Neuronal stem cell (in vitro differentiated cells): ENCODE results near the gene GJA3.

Source experiments
- DNase-seq: peaks from one replicate; pipeline ENCODE4 v3.0.0-alpha.2; 2013; ENCODE audit warnings: low spot score
- H2AFZ ChIP-seq: one replicate; pipeline ENCODE4 v1.6.1; 2013; ENCODE audit warnings: mild to moderate bottlenecking, low read length, inconsistent platforms
- H2AK5ac ChIP-seq: 2 replicates; pipeline ENCODE4 v1.6.1; 2013; ENCODE audit warnings: low read depth, mild to moderate bottlenecking, inconsistent platforms, low read length, moderate library complexity, mixed read lengths
- H2BK120ac ChIP-seq: 2 replicates; pipeline ENCODE4 v1.6.1; 2013; ENCODE audit warnings: low read depth, mild to moderate bottlenecking, inconsistent platforms, low read length, moderate library complexity, mixed read lengths
- H2BK12ac ChIP-seq: one replicate; pipeline ENCODE4 v1.6.1; 2013; ENCODE audit warnings: low read length, inconsistent platforms
- H2BK15ac ChIP-seq: 2 replicates; pipeline ENCODE4 v1.6.1; 2013; ENCODE audit warnings: mild to moderate bottlenecking, low read length, inconsistent platforms, mixed read lengths
- H2BK5ac ChIP-seq: one replicate; pipeline ENCODE4 v1.6.1; 2013; ENCODE audit warnings: inconsistent platforms, mild to moderate bottlenecking, low read length, moderate library complexity
- H3K14ac ChIP-seq: one replicate; pipeline ENCODE4 v1.6.1; 2013; ENCODE audit warnings: low read length, inconsistent platforms
- H3K18ac ChIP-seq: 2 replicates; pipeline ENCODE4 v1.6.1; 2013; ENCODE audit warnings: low read length, inconsistent platforms
- H3K23ac ChIP-seq: 2 replicates; pipeline ENCODE4 v1.6.1; 2013; ENCODE audit warnings: low read depth, mild to moderate bottlenecking, mixed read lengths, low read length, inconsistent platforms; ENCODE audit not compliant: poor library complexity
- H3K27ac ChIP-seq: replicated peaks from 3 replicates; pipeline ENCODE4 v1.5.1; 2013; ENCODE audit warnings: low read length, inconsistent platforms
- H3K27me3 ChIP-seq, 3 experiments: 2 replicates each; pipeline ENCODE4 v1.6.1; 2013; ENCODE audit warnings: low read length in 3 of 3, mild to moderate bottlenecking in 2 of 3, inconsistent platforms in 1 of 3, low read depth in 1 of 3, mixed read lengths in 1 of 3, moderate library complexity in 1 of 3; ENCODE audit not compliant: control insufficient read depth in 3 of 3, insufficient read depth in 3 of 3
- H3K36me3 ChIP-seq, 2 donors: replicated peaks in 1 of 2; 2 replicates each; pipeline ENCODE4 v1.6.1; 2013; ENCODE audit warnings: low read length in 2 of 2; ENCODE audit not compliant: control insufficient read depth in 2 of 2, insufficient read depth in 2 of 2
- H3K4ac ChIP-seq: 2 replicates; pipeline ENCODE4 v1.6.1; 2013; ENCODE audit warnings: inconsistent platforms, mild to moderate bottlenecking, low read length, moderate library complexity
- H3K4me1 ChIP-seq, 2 donors: 1 replicate in 1 of 2; 2 replicates in 1 of 2; pipeline ENCODE4 v1.6.1; 2013; ENCODE audit warnings: low read length in 2 of 2, low read depth in 1 of 2; ENCODE audit not compliant: control insufficient read depth in 2 of 2, insufficient read depth in 1 of 2
- H3K4me2 ChIP-seq: one replicate; pipeline ENCODE4 v1.6.1; 2013; ENCODE audit warnings: mild to moderate bottlenecking, low read length, inconsistent platforms; ENCODE audit not compliant: insufficient read depth, poor library complexity, severe bottlenecking
- H3K4me3 ChIP-seq, 2 donors: 2 replicates each; pipeline ENCODE4 v1.5.1; 2013; ENCODE audit warnings: low read length in 2 of 2, mild to moderate bottlenecking in 2 of 2, inconsistent platforms in 1 of 2, moderate library complexity in 1 of 2
- H3K79me1 ChIP-seq: one replicate; pipeline ENCODE4 v1.6.1; 2013; ENCODE audit warnings: low read depth, mild to moderate bottlenecking, inconsistent platforms, low read length, moderate library complexity
- H3K9ac ChIP-seq: one replicate; pipeline ENCODE4 v1.6.1; 2013; ENCODE audit warnings: mild to moderate bottlenecking, low read depth, low read length, inconsistent platforms; ENCODE audit not compliant: poor library complexity
- H3K9me3 ChIP-seq, 2 donors: replicated peaks in 1 of 2; 2 replicates each; pipeline versions ENCODE3 to v1.6.1; 2013; ENCODE audit warnings: low read length in 2 of 2, mild to moderate bottlenecking in 2 of 2, inconsistent platforms in 1 of 2, low read depth in 1 of 2, mixed read lengths in 1 of 2, moderate library complexity in 1 of 2; ENCODE audit not compliant: control insufficient read depth in 2 of 2, insufficient read depth in 1 of 2
- H4K8ac ChIP-seq: one replicate; pipeline ENCODE4 v1.6.1; 2013; ENCODE audit warnings: low read depth, mild to moderate bottlenecking, inconsistent platforms, low read length, moderate library complexity
- H4K91ac ChIP-seq: one replicate; pipeline ENCODE4 v1.6.1; 2013; ENCODE audit warnings: low read length, low read depth, mild to moderate bottlenecking, inconsistent platforms; ENCODE audit not compliant: poor library complexity
- WGBS, 2 donors: extraction: QIAGEN DNeasy Blood & Tissue Kit; methylation state at CpG; one replicate each; pipeline ENCODE4 v1.1.7; 2013; ENCODE audit warnings: missing lambda C conversion rate in 2 of 2, mixed read lengths in 1 of 2; ENCODE audit not compliant: insufficient read length in 2 of 2, insufficient replicate concordance in 1 of 2; ENCODE audit errors: extremely low coverage in 2 of 2; 5-methylcytosine and 5-hydroxymethylcytosine counted together

The GJA3 gene

GRCh38 chr13:20136781-20137703, 23.8 kb downstream of the GJA3 start:
- no peak overlapping the region for H3K18ac ChIP-seq

GRCh38 chr13:20134732-20135131, 26.1 kb downstream of the GJA3 start:
- no peak for DNase-seq
- Histone ChIP-seq H3K9me3 (no peaks in the 10 kb centered on the region), H3K9ac (no peak overlapping the region), H2BK5ac (no peak overlapping the region), H3K4me2 (no peak overlapping the region), H4K8ac (no peak overlapping the region), H2BK120ac (no peak overlapping the region), H3K36me3 (no peaks in the 10 kb centered on the region), H3K79me1 (no peaks in the 10 kb centered on the region), H3K4me1 (peaks cover 0 to 2% of the 10 kb centered on the region in 2 donors), H2BK15ac (no peak overlapping the region), H3K14ac (no peak overlapping the region), H3K27me3 (peaks cover 0 to 45% (median 6%) of the 10 kb centered on the region in 3 experiments), H2BK12ac (no peak overlapping the region), H4K91ac (no peak overlapping the region), H3K27ac (no peak overlapping the region), H3K23ac (no peak overlapping the region), H3K18ac (no peak overlapping the region), H3K4ac (no peak overlapping the region), H2AK5ac (no peak overlapping the region), H2AFZ (no peak overlapping the region), H3K4me3 (no peak overlapping the region)
- WGBS, 2 donors = no CpG with 5 or more reads among the region's 8 CpGs

More at GRCh38 chr13:20136781-20137703, 23.8 kb downstream of the GJA3 start:
- Histone ChIP-seq H2BK5ac (no peak overlapping the region), H3K9me3 (no peaks in the 10 kb centered on the region), H3K27me3 (peaks cover 0 to 36% (median 0%) of the 10 kb centered on the region in 3 experiments), H3K4me1 (peaks cover 0 to 2% of the 10 kb centered on the region in 2 donors), H2AFZ (peak overlapping the region; percentile 17), H3K36me3 (no peaks in the 10 kb centered on the region), H2BK12ac (no peak overlapping the region), H2BK120ac (no peak overlapping the region), H2BK15ac (no peak overlapping the region), H3K27ac (no peak overlapping the region), H3K23ac (no peak overlapping the region), H3K4me3 (no peak overlapping the region), H3K9ac (no peak overlapping the region), H3K4ac (no peak overlapping the region), H3K4me2 (peak overlapping the region; percentile 20), H4K8ac (peak overlapping the region; percentile 72), H4K91ac (no peak overlapping the region), H2AK5ac (no peak overlapping the region), H3K79me1 (peaks cover 2% of the 10 kb centered on the region), H3K14ac (no peak overlapping the region)
- no CpG with 5 or more reads among the region's 56 CpGs for WGBS, 2 donors
- DNase-seq = no peak

- H4K91ac ChIP-seq = no peak overlapping the region
- H3K9ac ChIP-seq = no peak overlapping the region
- H2BK120ac ChIP-seq = no peak overlapping the region
- no peak overlapping the region for H3K27ac ChIP-seq
- H2BK15ac ChIP-seq = no peak overlapping the region
- no peaks in the 10 kb centered on the region for H3K9me3 ChIP-seq
- no peak overlapping the region for H2AFZ ChIP-seq
- H3K4me3 ChIP-seq = no peak overlapping the region
- no peak overlapping the region for H3K4me2 ChIP-seq
- H3K18ac ChIP-seq = no peak overlapping the region
- H2BK12ac ChIP-seq = no peak overlapping the region
- no CpG with 5 or more reads among the region's 10 CpGs for WGBS, 2 donors
- no peak overlapping the region for H2BK5ac ChIP-seq
- peaks cover 0 to 5% of the 10 kb centered on the region in 2 donors for H3K4me1 ChIP-seq
- H3K14ac ChIP-seq = no peak overlapping the region
- H3K27me3 ChIP-seq = peaks cover 0 to 47% (median 19%) of the 10 kb centered on the region in 3 experiments
- DNase-seq = no peak
- no peak overlapping the region for H4K8ac ChIP-seq
- no peak overlapping the region for H2AK5ac ChIP-seq
- H3K4ac ChIP-seq = no peak overlapping the region
- no peak overlapping the region for H3K23ac ChIP-seq
- H3K79me1 ChIP-seq = no peaks in the 10 kb centered on the region
- no peaks in the 10 kb centered on the region for H3K36me3 ChIP-seq
Measured at GRCh38 chr13:20132052-20132634, 28.7 kb downstream of the GJA3 start.
